SK-N-SH (cell line): ENCODE measurements around the gene MYEOV. TPM values are rescaled to one million over a fixed set of nuclear protein-coding genes. Genes with fewer than 3 reads are reported as not detected.

Experiments used
- CTCF ChIA-PET: fragments of 300-600, 350-600 bp; formaldehyde crosslinking; extraction: SDS; loops from one replicate; lab custom pipeline; 2021; lab: Yijun Ruan, JAX
- POLR2A ChIA-PET: fragments of 350-600 bp; sonication (Branson Sonifier 250); formaldehyde crosslinking; extraction: SDS; loops from one replicate; lab custom pipeline; 2020; ENCODE audit warnings: antibody characterized with exemption, inconsistent platforms; lab: Yijun Ruan, JAX
- DNase-seq: peaks from one replicate; pipeline ENCODE4 v3.0.0; 2012
- H2AFZ ChIP-seq: fragments of 200-600 bp; sonication (generic); 2 replicates; pipeline ENCODE4 v1.8.1; 2016; ENCODE audit warnings: antibody characterized with exemption, mild to moderate bottlenecking, low read depth
- H3F3A ChIP-seq: fragments of 200-600 bp; sonication (generic); replicated peaks from 2 replicates; pipeline ENCODE3; 2016; ENCODE audit warnings: antibody characterized with exemption, mild to moderate bottlenecking; ENCODE audit not compliant: insufficient read depth
- H3K27ac ChIP-seq, 2 experiments: fragments of 200-500 bp in 1 of 2; fragments of 200-600 bp in 1 of 2; sonication (Bioruptor generic) in 1 of 2; sonication (generic), shearing (Covaris generic) in 1 of 2; 2 replicates each; pipeline versions ENCODE4 v1.5.1 to v1.6.1; 2014 to 2016; ENCODE audit warnings: low read depth in 2 of 2, inconsistent platforms in 1 of 2, low read length in 1 of 2, mild to moderate bottlenecking in 1 of 2, mixed read lengths in 1 of 2
- H3K27me3 ChIP-seq: fragments of 200-600 bp; sonication (generic), shearing (Covaris generic); 2 replicates; pipeline ENCODE4 v1.6.1; 2016; ENCODE audit warnings: mixed run types; ENCODE audit not compliant: insufficient read depth
- H3K36me3 ChIP-seq, 2 experiments: fragments of 200-500 bp in 1 of 2; fragments of 200-600 bp in 1 of 2; sonication (Bioruptor generic) in 1 of 2; sonication (generic) in 1 of 2; replicated peaks in 1 of 2; 2 replicates each; pipeline versions ENCODE3 to v1.5.1; 2014 to 2016; ENCODE audit warnings: low read length in 1 of 2, mild to moderate bottlenecking in 1 of 2; ENCODE audit not compliant: insufficient read depth in 2 of 2, control insufficient read depth in 1 of 2
- H3K4me1 ChIP-seq, 2 experiments: fragments of 200-500 bp in 1 of 2; fragments of 200-600 bp in 1 of 2; sonication (Bioruptor generic) in 1 of 2; sonication (generic), shearing (Covaris generic) in 1 of 2; 2 replicates each; pipeline versions ENCODE4 v1.5.1 to v1.6.1; 2014 to 2016; ENCODE audit warnings: low read depth in 1 of 2, low read length in 1 of 2, mixed run types in 1 of 2; ENCODE audit not compliant: insufficient read depth in 2 of 2, control insufficient read depth in 1 of 2
- H3K4me2 ChIP-seq: fragments of 200-600 bp; sonication (generic), shearing (Covaris generic); 2 replicates; pipeline ENCODE4 v1.6.1; 2017; ENCODE audit warnings: mixed run types
- H3K4me3 ChIP-seq, 2 experiments: fragments of 200-500 bp in 1 of 2; fragments of 200-600 bp in 1 of 2; sonication (Bioruptor generic) in 1 of 2; sonication (generic), shearing (Covaris generic) in 1 of 2; 2 replicates each; pipeline versions ENCODE4 v1.5.1 to v1.8.1; 2014 to 2016; ENCODE audit warnings: low read depth in 2 of 2, inconsistent platforms in 1 of 2, low read length in 1 of 2, mild to moderate bottlenecking in 1 of 2, mixed read lengths in 1 of 2, moderate library complexity in 1 of 2
- H3K79me2 ChIP-seq: fragments of 200-600 bp; sonication (generic); 2 replicates; pipeline ENCODE4 v1.8.1; 2017; ENCODE audit warnings: mild to moderate bottlenecking; ENCODE audit not compliant: insufficient read depth
- H3K9ac ChIP-seq: fragments of 200-600 bp; sonication (generic); 2 replicates; pipeline ENCODE4 v1.6.1; 2017; ENCODE audit warnings: mixed run types
- H3K9me2 ChIP-seq: fragments of 200-600 bp; sonication (generic); 2 replicates; pipeline ENCODE4 v1.6.1; 2017; ENCODE audit warnings: mixed run types
- H3K9me3 ChIP-seq: fragments of 200-600 bp; sonication (generic); 2 replicates; pipeline ENCODE4 v1.6.1; 2017; ENCODE audit warnings: mixed run types, mild to moderate bottlenecking, moderate library complexity
- H4K20me1 ChIP-seq: fragments of 200-600 bp; sonication (generic); 2 replicates; pipeline ENCODE4 v1.6.1; 2017; ENCODE audit warnings: mild to moderate bottlenecking, mixed run types; ENCODE audit not compliant: insufficient read depth
- EZH2phosphoT487 ChIP-seq: fragments of 200-600 bp; sonication (generic); IDR thresholded peaks from 2 replicates; pipeline ENCODE4 v1.6.1; 2017; ENCODE audit warnings: low read depth, mixed run types, mild to moderate bottlenecking, antibody characterized with exemption, moderate library complexity, borderline replicate concordance
- FOSL2 ChIP-seq: IDR thresholded peaks from 2 replicates; pipeline ENCODE4 v1.4.0; 2012; ENCODE audit warnings: low read depth, mild to moderate bottlenecking, moderate library complexity, borderline replicate concordance
- FOXJ3 ChIP-seq: sonication (generic); formaldehyde crosslinking; IDR thresholded peaks from 2 replicates; pipeline ENCODE4 v1.5.1; 2020; ENCODE audit warnings: mild to moderate bottlenecking, missing genetic modification reagents
- IRF3 ChIP-seq: fragments of 150-350 bp; IDR thresholded peaks from 2 replicates; pipeline ENCODE4 v1.6.1; 2016; ENCODE audit warnings: mild to moderate bottlenecking, low read depth, low read length
- MAX ChIP-seq: IDR thresholded peaks from 2 replicates; pipeline ENCODE4 v1.4.0; 2012; ENCODE audit warnings: low read depth
- MXI1 ChIP-seq: IDR thresholded peaks from 2 replicates; pipeline ENCODE4 v1.6.1; 2012; ENCODE audit warnings: mild to moderate bottlenecking, low read depth, low read length, improper control_type of control experiment
- POLR2AphosphoS5 ChIP-seq: IDR thresholded peaks from 2 replicates; pipeline ENCODE4 v1.6.1; 2012; ENCODE audit warnings: low read depth, low read length
- RAD21 ChIP-seq: IDR thresholded peaks from 2 replicates; pipeline ENCODE4 v1.6.1; 2012; ENCODE audit warnings: mild to moderate bottlenecking, low read length
- RCOR1 ChIP-seq: fragments of 150-350 bp; IDR thresholded peaks from 2 replicates; pipeline ENCODE4 v1.6.1; 2017; ENCODE audit warnings: antibody characterized with exemption, low read length
- REST ChIP-seq: IDR thresholded peaks from 2 replicates; pipeline ENCODE4 v1.6.1; 2012; ENCODE audit warnings: mild to moderate bottlenecking, low read depth, low read length, moderate library complexity
- SMC3 ChIP-seq: IDR thresholded peaks from 2 replicates; pipeline ENCODE4 v1.6.1; 2012; ENCODE audit warnings: low read depth, low read length, improper control_type of control experiment
- TAF1 ChIP-seq: IDR thresholded peaks from 2 replicates; pipeline ENCODE4 v1.6.1; 2012; ENCODE audit warnings: low read depth, mild to moderate bottlenecking, low read length, moderate library complexity, borderline replicate concordance
- YY1 ChIP-seq: IDR thresholded peaks from 2 replicates; pipeline ENCODE4 v1.4.0; 2012; ENCODE audit warnings: low read depth, mild to moderate bottlenecking
- ZBTB33 ChIP-seq: IDR thresholded peaks from 2 replicates; pipeline ENCODE4 v1.4.0; 2012; ENCODE audit warnings: low read depth, borderline replicate concordance
- WGBS: methylation state at CpG from one replicate; pipeline ENCODE4 v1.1.6; 2017; ENCODE audit warnings: low lambda C conversion rate; 5-methylcytosine and 5-hydroxymethylcytosine counted together
- polyA plus RNA-seq, 3 experiments: library from polyadenylated mRNA; depleted of rRNA; stranded (reverse); fragments of >200 nt; gene quantifications; 2 replicates each; pipeline ENCODE4 v1.2.3, GENCODE V29; 2012

Gene MYEOV
- polyA plus RNA-seq, 1 of the 3 experiments (the other 2 are of a cell fraction), result 3.0 TPM

GRCh38 chr11:69329581-69329980, 35.6 kb downstream of the MYEOV start (continued):
- TF ChIP-seq MXI1 (no peak), REST (no peak), FOSL2 (no peak), FOXJ3 (CRISPR knock-in tag) (no peak), EZH2phosphoT487 (no peak), ZBTB33 (no peak), TAF1 (no peak), RCOR1 (no peak), YY1 (no peak)

GRCh38 chr11:69330330-69330729, 36.4 kb downstream of the MYEOV start:
- TF ChIP-seq POLR2AphosphoS5 (no peak), MAX (no peak), FOSL2 (no peak), RAD21 (no peak), IRF3 (no peak), SMC3 (no peak)
- Histone ChIP-seq H3K4me2 (no peak overlapping the region), H3K4me3 (no peak overlapping the region), H3K79me2 (peaks cover 13% of the 10 kb centered on the region; the same call in 1 of the 2 replicates), H3K27ac (no peak overlapping the region), H3K36me3 (peaks cover 0 to 6% of the 10 kb centered on the region in 2 experiments), H3K9ac (no peak overlapping the region), H3K9me3 (no peaks in the 10 kb centered on the region), H2AFZ (no peak overlapping the region), H4K20me1 (no peaks in the 10 kb centered on the region), H3K9me2 (no peaks in the 10 kb centered on the region), H3K27me3 (no peaks in the 10 kb centered on the region), H3K4me1 (no peaks in the 10 kb centered on the region), H3F3A (no peaks in the 10 kb centered on the region)
- 78% methylated on average over 4 of the region's 4 CpGs for WGBS
- ChIA-PET CTCF (no interaction called here), POLR2A (no interaction called here)
- no peak for DNase-seq
